Stimulated activated CD8-positive, alpha-beta memory T cell treated with anti-CD3 and anti-CD28 coated beads, Interleukin-2, amount 100 ng/mL, for 1 hour (primary cell): Measurements from ENCODE around the gene CHRFAM7A.
"Not testable (repeated sequence)": the region's sequence is repeated elsewhere in the genome, so short reads cannot be mapped to it uniquely, and the experiment has no call there.

ENCODE experiments used
- DNase-seq, 2 donors: peaks; one replicate each; pipeline ENCODE4 v3.0.0-alpha.2; 2020; ENCODE audit warnings: low read depth in 2 of 2

CHRFAM7A gene

DNA sequence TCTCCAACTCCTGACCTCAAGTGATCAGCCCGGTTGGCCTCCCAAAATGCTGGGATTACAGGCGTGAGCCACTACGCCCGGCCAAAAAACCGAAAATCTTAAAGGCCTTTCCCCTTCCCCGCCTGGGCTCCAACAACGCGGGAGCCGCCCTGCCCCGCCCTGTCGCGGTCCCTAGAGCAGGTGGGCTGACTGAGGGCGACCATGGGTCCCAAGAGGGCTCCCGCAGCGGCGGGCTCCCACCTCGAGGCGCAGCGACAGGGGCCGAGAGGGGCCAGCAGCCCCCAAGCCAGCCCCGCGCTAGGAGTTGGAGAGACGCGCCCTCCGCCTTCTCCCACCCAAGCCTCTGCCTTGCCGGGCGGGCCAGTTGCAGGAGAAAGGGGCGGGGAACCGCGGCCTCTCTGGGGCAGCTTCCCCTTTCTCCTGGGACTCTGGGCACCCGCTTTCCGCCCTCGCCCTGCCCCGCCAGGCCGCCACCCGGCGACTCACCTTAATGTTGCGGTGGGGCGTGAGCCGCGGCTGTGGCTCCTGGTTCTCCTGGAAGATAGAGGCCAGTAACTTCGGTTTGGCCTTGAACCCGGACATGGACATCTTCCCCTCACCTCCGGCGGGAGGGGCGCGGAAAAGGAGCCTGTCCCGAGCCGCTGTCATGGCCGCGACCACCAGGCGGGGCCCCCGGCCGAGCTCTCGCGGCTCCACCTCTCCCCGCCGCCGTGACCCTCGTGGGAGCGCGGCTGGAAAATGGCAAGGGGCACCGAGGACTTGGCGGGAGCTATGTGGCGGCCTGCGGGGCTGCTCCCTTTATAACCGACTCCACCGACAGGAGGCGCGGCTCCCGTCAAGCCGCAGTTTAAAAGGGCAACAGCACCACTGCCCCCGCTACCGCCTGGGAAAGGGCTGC is at the start of gene CHRFAM7A:
TSS of gene CHRFAM7A (minus strand) at position 775 of the 898 bp plus-strand sequence. CDS start 10,189 bp downstream, outside the sequence.
- DNase-seq: not testable (repeated sequence)

GRCh38 chr15:30438348-30438747 is 45.0 kb upstream of the CHRFAM7A start:
- DNase-seq: not testable (repeated sequence)

DNA sequence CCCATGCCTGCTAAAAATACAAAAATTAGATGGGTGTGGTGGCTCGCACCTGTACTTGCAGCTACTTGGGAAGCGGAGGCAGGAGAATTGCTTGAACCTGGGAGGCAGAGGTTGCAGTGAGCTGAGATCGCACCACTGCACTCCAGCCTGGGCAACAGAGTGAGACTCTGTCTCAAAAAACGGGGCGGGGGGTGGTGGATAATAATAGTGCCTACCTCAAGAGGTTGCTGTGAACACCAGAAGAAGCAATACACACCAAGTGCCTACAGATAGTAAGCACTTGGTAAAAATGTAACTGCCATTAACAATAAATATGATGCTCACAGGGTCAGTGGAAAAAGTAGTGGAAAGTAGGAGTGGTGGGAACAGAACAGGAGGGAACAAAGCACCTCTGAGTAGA is 42.5 kb upstream of the CHRFAM7A start:
- not testable (repeated sequence) for DNase-seq

DNA sequence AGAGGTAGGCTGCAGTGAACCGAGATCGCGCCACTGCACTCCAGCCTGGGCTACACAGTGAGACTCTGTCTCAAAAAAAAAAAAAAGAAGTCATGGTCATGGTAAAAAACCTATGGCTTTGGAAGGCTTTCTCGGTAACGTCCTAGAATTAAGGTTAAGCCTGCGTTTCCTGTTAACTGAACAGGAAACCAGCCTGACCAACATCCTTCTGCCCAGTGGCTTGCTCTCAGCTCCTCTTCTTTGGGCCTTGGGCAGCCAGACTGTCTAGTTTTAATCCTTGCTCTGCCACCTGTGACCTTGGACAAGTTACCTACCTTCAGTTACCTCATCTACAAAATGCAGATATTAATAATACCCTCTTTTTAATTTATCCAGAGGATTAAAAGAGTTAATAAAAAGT is 27.4 kb upstream of the CHRFAM7A start:
- DNase-seq: not testable (repeated sequence)

GRCh38 chr15:30414160-30414559 is 20.8 kb upstream of the CHRFAM7A start, which contains the start of gene GOLGA8R:
Gene GOLGA8R (minus strand): TSS chr15:30414260. CDS start chr15:30414162, 98 bp downstream.
- DNase-seq: not testable (repeated sequence)

DNA sequence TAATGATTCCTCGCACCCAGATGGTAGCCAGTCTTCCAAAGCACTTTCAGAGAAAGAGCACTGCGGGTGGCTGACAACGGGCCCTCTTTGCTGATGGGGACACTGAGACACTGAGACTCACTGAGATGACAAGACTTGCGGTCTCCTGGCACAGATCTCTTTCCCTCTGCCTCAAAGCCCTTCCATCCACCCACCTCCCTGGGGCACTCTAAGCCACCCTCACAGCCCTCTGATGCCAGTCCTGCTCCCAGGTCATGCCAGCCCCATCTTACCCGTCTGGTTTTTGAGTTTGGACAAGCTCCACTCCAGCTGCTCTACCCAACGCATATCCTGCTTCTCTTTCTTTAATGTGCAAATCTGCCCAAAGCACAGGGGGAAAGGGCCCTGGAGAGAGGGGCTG is 14.3 kb upstream of the CHRFAM7A start:
- not testable (repeated sequence) for DNase-seq

DNA sequence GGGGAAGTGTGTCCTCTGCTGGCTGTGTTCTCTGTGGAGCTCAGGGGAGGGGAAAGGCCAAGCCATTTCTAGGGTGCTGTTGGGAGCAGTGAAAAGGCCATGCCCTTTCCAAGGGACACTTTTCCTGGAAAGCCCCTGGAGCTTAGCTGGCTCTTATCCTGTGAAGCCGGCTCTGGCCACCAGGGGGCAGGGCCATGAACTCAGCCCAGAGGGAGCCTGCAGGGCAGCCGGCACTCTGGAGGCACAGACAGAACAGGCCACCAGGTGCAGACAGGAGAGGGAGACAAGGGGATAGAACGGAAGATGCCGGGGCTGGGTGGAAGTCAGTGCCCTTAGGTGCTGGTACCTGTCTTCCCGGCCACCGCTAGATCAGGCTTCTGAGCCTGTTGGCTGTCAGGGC is 5.6 kb upstream of the CHRFAM7A start:
- DNase-seq: peak; percentile 19 to 48

GRCh38 chr15:30393664-30393991 is 288 bp upstream of the CHRFAM7A start:
- not testable (repeated sequence) for DNase-seq

DNA sequence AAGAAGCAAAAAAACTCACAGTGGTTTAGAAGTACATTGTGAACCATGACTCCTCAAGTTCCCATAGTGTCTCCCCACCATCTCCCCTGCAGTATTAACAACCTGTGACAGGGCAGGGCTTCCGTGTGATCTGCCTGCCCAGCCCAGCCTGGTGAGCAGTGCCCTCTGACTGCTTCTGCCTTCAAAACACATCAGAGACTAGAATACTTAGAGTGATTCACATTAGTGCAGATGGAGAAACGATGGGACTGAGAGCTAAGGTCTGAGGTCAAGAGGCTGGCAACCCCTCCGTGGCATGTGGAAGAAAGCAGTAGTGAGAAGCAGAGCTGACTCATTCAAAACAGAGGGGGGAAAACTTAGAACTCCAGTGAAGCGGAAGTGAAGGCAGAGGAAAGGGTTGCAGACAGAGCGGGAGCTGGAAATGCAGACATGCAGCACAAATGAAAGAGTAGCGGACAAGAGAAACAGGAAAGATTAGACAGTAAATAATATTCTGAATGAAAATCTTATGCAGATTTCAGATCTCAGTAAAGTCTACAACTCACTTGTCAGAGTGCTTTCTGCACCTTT is 6.9 kb downstream of the CHRFAM7A start:
- not testable (repeated sequence) for DNase-seq

GRCh38 chr15:30377082-30377413 is 16.3 kb downstream of the CHRFAM7A start:
- DNase-seq: not testable (repeated sequence)

DNA sequence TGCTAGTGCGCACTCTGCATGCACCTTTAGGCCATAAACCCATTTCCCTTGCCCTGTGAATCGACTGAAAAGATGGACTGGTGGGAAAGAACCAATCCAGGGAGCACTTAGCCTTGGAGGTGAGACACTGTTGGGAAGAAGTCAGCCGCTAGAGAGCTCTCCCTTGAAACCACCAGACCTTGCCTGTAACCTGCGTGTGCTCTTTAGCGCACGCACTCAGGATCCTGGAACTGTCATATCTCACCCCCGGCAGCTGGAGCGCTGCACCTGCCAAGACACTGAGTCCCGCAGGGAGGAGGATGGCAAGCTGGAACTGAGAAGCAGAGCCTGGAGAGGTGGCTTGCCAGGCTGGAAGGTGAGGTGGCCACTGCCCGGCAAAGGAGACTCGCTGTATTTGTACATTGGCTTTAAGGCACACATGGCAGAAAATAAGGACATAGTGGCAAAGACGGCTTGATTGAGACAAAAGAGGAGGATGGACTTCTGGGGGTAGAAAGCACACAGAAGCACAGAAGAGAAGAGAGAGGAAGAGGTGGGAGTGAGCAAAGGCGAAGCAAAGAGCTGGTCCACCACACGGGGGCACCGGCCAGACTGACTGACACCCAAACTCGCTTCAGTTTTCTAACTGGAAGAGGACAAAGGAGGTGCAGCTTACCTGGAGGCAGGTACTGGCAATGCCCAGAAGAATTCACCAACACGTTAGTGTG is 16.8 kb downstream of the CHRFAM7A start:
- not testable (repeated sequence) for DNase-seq

GRCh38 chr15:30375872-30376271 is 17.5 kb downstream of the CHRFAM7A start:
- not testable (repeated sequence) for DNase-seq

- DNase-seq: not testable (repeated sequence)
These were observed 18.5 kb downstream of the CHRFAM7A start for GRCh38 chr15:30374862-30375261.

DNA sequence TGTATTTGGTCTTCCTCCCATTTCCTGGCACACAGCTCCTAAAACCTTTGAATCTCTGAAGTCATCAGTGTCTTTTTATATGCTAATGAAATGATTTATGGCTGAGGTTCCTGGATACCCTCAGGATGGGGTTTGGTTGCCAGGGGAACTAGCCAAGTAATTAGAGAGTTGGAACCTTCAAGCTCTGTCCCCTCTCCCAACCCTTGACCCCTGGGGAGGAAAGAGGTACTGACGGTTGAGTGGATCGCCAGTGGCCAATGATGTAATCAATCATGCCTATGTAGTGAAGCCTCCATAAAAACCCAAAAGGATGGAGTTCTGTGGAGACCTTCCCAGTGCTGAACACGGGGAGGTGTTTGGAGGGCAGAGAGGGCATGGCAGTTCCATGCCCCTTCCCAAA is 25.1 kb downstream of the CHRFAM7A start:
- DNase-seq: not testable (repeated sequence)

DNA sequence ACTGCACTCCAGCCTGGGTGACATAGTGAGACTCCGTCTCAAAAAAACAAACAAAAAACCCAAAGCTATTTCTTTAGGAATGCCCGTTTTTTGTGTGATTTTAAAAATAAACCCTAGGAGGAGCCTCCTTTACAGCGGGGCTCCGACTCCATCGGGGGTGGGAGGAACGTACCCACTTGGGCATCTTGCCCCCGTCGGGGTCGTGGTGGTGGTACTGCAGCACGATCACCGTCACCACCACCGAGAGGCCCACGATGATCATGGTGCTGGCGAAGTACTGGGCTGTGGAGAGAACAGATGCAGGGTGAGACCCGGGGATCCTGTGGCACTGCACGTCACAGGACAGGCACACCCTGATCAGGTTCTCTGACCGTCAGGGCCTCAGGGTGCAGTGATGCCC is 26.1 kb downstream of the CHRFAM7A start:
- not testable (repeated sequence) for DNase-seq

- not testable (repeated sequence) for DNase-seq
These were observed 31.9 kb downstream of the CHRFAM7A start for GRCh38 chr15:30361404-30361803.

GRCh38 chr15:30360990-30361389 is 32.4 kb downstream of the CHRFAM7A start:
- DNase-seq: not testable (repeated sequence)

DNA sequence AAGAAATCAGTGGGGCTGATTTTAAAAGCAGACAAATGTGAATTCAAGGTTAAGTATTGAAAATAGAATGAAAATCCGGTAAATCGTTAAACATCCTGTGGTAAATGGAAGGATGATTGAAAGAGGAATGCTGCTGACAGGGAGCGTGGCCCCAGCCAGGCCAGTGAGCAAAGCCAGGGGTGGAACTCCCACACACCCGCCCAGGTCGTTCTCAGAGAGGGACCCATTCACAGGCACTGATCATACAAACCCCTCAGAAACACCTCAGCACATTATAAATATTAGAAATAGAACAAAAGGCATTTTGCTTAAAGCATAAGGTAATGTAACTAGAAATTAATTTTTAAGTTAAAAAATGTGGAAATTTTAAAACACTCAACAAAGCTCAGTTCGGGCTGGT is 38.3 kb downstream of the CHRFAM7A start:
- DNase-seq: not testable (repeated sequence)

- not testable (repeated sequence) for DNase-seq
These were observed 43.5 kb downstream of the CHRFAM7A start for GRCh38 chr15:30349803-30350202.

- DNase-seq: not testable (repeated sequence)
These were observed 56.8 kb downstream of the CHRFAM7A start for GRCh38 chr15:30336584-30336983.

DNA sequence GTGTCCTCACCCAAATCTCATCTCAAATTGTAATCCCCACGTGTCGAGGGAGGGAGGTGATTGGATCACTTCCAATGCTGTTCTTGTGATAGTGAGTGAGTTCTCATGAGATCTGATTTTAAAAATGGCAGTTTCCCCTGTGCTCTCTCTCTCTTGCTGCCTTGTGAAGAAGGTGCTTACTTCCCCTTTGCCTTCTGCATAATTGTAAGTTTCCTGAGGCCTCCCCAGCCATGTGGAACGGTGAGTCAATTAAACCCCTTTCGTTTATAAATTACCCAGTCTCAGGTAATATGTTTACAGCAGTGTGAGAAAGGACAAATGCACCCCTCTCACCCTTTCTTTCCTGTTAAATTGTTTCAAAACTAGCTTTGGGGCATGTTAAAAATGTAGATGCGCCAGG is 59.2 kb downstream of the CHRFAM7A start:
- DNase-seq: not testable (repeated sequence)

- DNase-seq: not testable (repeated sequence)
These were observed 67.2 kb downstream of the CHRFAM7A start for GRCh38 chr15:30326145-30326544.
